NCI-H2029 treated with DMSO at 0.1 percent for 48 hours (cell line): Measurements from ENCODE around the gene GRIA4.

Experiments used
- DNase-seq: peaks from one replicate; lab custom pipeline; 2025; lab: John Stamatoyannopoulos, UW

Gene GRIA4

GRCh38 chr11:105639527-105639926, 29.7 kb downstream of the GRIA4 start:
- DNase-seq: no peak

DNA sequence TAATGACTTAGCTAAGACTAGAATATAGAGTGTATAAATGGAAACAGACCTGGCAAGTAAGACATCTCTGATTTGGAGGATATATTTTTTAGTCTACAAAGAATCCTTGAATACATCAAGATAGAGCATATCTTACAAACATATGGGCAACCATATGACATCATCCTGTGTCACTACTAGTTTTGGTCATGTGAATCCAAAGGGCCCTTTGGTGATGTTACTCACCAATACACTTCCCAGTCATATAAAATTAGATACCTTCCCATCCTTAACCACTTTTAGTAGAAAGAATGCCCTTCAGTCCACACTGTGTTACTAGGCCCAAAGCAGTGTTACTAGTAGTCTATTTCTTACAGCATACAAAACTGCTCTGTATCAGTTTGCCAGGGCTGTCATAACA, 31.6 kb downstream of the GRIA4 start:
- DNase-seq: no peak

GRCh38 chr11:105642870-105643269, 33.0 kb downstream of the GRIA4 start:
- DNase-seq: no peak

DNA sequence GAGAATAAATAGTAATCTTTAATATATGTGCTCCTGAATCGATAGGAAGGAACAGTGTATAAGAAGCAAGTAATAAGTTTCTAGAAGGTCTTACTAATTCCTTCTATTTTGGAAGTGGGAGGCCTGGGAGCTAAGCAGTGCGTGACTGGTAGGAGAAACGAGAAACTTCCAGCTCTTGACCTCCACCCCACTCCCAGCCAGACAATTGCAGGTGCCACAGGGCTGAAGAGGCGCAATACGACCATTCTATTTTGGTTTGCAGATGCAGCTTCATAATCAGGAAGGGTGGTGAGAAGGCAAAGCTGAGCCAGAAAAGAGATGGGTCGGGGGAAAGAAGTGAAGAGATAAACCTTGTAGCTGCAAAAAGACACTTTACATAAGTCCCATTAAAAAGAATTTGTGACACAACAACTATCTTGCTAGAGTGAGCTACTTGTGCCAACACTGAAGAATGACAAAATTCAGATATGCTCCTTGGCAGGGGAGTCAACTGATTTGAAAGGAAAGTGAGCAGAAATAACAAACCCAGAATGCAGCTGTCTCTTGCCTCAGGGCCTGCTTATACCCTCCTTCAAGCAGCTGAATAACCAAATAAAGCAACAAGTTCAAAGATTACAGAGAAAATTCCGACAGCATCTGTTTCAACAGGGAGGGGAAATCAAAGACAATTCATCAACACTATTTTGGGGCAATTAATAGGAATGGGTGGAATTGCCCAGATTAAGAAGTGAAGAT, 35.1 kb downstream of the GRIA4 start:
- DNase-seq: no peak

DNA sequence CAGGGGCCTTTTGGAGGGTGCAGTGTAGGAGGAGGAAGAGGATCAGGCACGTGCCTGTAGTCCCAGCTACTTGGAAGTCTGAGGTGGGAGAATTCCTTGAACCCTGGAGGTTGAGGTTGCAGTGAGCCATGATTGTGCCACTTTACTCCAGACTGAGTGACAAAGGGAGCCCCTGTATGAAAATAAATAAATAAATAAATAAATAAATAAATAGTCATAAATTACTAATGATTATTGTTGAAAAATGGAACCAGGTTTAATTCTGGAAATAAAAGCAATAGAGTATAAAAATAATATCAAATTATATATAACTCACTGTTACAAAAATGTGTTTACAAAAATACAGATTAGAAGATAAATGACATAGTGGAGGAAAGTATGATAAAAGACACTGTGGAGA, 37.9 kb downstream of the GRIA4 start:
- DNase-seq: no peak

DNA sequence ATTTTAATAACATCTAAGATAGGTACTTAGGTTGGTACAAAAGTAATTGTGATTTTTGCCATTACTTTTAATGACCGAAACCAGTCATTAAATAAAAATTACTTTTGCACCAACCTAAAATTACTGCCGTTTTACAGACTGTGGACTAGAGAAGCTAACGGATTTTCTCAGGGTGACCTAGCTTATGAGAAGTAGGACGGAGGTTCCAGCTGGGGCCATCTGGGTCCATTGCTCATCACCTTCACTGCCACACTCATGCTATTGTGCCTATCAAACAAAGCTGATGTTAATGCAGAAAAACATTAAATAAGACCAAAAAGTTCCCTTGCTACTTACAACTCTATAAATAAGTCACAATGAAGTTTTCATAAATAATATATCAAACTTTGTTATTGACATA, 38.9 kb downstream of the GRIA4 start:
- no peak for DNase-seq

DNA sequence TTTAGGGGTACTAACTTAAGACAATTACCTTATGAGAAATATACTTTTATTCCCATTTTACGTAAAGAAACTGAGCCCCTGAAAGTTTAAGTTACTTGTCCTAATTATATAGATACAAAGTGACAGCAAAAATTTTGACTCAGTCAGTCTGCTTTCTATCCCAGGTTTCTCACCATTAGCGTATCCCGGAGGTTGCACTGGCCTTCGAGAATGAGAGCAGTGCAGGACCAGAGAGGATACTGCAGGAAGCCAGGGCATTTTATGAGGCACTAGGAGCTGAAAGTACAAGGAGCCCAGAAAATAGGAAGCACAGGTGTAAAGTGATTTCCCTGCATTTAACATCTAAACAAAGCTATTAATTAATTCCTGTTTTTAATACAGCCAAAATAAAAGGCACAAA, 55.4 kb downstream of the GRIA4 start:
- no peak for DNase-seq

DNA sequence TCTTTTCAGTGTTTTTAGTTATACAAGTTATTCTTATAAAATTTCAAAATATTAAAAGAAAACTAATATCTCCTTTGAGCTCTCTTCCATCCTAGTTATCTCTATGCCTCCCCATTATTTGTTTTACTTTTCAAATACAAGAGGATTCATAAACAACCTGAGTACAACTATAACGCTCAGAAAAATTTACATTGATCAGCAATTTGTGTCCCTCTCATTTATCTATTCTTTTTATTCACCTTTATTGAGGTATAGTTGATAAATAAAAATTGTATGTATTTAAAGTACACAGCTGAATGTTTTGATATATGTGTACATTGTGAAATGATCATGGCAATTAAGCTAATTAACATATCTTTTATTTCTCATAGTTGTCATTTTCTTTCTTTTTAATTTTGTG, 57.6 kb downstream of the GRIA4 start:
- DNase-seq: no peak

DNA sequence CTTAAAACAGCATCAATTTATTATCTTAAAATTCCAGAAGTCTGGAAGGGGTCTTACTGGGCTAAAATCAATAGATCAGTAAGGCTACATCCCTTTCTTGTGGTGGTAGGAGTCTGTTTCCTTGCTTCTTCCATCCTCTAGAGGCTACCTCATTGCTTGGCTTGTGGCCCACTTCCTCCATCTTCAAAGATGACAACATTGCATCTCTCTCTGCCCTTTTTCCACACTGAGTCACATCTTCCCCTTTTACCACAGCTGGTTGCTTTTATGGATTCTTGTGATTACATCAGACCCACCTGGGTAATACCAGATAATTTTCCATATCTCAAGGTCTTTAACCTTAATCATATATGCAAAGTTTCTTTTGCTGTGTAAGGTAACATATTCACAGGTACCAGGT, 60.9 kb downstream of the GRIA4 start:
- DNase-seq: no peak

DNA sequence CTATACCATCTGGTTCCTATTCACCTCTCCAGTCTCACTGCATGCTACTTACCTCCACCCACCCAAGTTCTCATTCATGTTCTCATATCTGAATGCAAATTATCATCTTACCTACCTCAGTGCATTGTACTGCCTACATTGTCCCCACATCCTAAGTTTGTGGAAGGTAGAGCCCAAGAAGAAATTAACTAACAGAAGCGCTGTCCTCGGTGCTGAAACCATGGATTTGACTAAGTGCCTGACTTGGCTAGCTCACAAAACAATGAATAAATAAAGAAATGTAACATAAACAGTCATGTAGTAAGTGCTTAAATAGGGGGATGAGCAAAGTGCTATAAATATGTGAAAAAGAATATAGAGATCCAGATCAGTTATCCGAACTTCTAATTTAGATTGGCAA, 63.2 kb downstream of the GRIA4 start:
- no peak for DNase-seq

DNA sequence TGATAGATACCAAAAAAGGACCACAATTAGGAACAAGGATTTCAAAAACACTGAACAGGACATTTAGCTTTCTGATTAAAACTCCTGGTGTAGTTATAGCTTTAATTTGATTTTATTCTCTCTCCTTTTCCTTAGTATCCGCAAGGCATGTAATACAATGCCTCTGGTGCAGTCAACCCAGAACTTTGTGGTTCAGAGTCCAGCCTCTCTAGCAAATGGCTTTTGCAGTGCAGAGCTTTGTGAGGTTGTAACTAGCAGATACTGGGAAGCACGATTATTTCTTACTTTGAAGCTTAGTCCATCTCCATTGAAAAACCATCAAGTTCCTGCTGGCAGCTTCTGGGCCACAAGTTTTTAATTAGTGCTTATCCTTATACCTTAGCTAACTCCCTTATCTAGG, 79.8 kb downstream of the GRIA4 start:
- no peak for DNase-seq

- DNase-seq: no peak
Observed at GRCh38 chr11:105690467-105690866, 80.6 kb downstream of the GRIA4 start.

- no peak for DNase-seq
Observed at GRCh38 chr11:105693075-105693759, 83.3 kb downstream of the GRIA4 start.

DNA sequence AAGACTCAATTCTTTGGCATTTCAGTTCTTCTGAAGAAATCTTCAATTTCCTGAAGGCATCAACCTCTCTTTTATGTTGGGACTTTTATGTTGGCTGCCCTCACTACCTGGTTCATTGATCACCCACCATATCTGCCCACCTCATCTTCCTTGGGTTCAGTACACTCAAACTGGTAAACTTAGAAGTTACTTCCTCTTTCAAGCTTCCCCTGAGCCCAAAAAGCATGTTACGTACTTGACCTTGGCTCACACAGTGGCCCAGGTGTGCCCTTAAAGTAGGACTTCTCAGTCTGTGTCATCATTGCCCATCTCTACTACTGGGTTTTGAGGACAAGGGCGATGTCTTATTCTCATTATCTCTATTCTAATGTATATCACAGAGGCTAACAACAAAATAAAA, 86.1 kb downstream of the GRIA4 start:
- DNase-seq: no peak

GRCh38 chr11:105697291-105697690, 87.4 kb downstream of the GRIA4 start:
- no peak for DNase-seq

- no peak for DNase-seq
Observed at GRCh38 chr11:105699203-105699602, 89.3 kb downstream of the GRIA4 start.

GRCh38 chr11:105700271-105700670, 90.4 kb downstream of the GRIA4 start:
- no peak for DNase-seq

DNA sequence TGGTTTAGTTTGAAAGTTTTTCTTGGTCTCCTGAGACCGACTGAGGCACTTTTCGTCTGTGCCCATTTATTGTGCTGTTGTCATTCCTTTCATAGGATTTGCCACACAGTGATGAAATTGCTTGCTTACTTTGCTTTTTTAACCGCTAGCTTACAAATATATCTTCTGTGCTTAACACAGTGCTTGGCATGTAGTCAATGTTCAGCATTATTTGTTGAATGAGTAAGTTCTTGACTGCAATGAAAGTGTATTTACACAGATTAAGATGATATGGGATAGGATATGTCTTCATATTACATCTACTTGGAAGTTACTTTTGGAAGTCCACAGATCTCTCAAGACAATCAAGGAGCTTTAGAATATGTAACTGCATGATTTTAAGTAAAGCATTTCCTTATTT, 91.2 kb downstream of the GRIA4 start:
- no peak for DNase-seq

DNA sequence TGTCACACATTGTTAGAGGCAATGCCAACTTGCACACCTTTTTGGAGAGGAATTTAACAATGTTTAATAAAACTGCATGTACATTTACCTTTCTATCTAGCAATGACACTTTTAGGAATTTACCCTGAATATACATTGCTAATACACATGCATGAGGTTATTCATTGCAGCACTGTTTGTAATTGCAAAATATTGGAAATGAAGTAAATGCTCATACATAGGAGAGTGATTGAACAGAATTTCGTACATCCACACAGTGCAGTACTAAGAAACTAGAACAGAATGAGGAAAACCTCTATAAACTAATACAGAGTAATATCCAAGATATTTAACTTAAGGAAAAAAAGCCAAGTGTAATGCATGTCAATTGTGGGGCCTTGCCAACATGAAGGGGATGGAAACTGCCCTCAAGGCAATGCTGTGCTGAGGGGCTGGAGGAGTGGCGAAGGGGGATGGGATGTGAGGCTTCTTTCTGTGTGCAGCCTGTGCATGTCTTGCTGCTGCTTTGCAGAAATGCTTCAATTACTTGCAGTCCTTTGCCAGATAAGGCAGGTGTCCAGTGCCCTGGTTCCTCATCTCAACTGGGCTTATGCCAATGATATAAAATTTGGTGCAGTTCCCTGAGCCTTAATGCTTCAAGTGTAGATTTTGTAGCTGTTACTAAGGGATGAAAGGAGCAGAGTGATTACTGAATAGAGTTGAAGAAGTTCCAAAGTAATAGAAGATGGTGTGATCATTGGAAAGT, 96.1 kb downstream of the GRIA4 start:
- DNase-seq: no peak

- DNase-seq: no peak
Observed at GRCh38 chr11:105713106-105713505, 103.2 kb downstream of the GRIA4 start.

- DNase-seq: no peak
Observed at GRCh38 chr11:105713696-105714095, 103.8 kb downstream of the GRIA4 start.

DNA sequence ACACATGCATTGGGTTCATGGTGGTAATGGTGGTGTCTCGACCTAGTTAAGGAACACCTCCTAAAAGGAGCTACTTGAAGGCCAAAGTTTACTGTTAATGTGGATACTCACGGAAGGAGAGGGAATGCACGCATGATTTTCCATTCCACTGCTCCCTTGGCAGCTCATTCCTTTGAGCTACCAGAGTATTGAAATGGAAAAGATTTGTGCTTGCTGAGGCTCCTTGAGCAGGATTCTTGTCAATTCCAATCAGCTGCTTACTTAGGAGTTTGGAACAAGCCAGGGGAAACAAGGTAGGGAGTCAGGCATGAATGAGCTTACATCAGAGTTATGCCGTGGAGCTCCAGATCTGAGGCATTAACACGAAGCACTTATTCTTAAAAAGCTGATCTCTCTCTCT, 108.8 kb downstream of the GRIA4 start:
- no peak for DNase-seq
